ENCODE data around the gene PXDN.
A peak's percentile ranks its signal among the peaks of the same experiment; 100 is the strongest.

PXDN gene

GRCh38 chr2:1663621-1664020 is 80.7 kb downstream of the PXDN start:
- DNase-seq (ENCODE audit: low read depth), result no peak

- no peak for DNase-seq (ENCODE audit: low read depth)
These were observed 81.6 kb downstream of the PXDN start for GRCh38 chr2:1662606-1663180.

- no peak for DNase-seq (ENCODE audit: low read depth)
These were observed 82.3 kb downstream of the PXDN start for GRCh38 chr2:1661891-1662605.

- no peak for DNase-seq (ENCODE audit: low read depth)
These were observed 83.4 kb downstream of the PXDN start for GRCh38 chr2:1660656-1661640.

GRCh38 chr2:1659951-1660565 is 84.3 kb downstream of the PXDN start:
- no peak for DNase-seq (ENCODE audit: low read depth)

- no peak for DNase-seq (ENCODE audit: low read depth)
These were observed 85.7 kb downstream of the PXDN start for GRCh38 chr2:1658394-1659151.

GRCh38 chr2:1656961-1657841 is 87.1 kb downstream of the PXDN start:
- DNase-seq (ENCODE audit: low read depth), result no peak

GRCh38 chr2:1656326-1656960 is 87.9 kb downstream of the PXDN start:
- no peak for DNase-seq (ENCODE audit: low read depth)

GRCh38 chr2:1655461-1655860 is 88.9 kb downstream of the PXDN start:
- no peak for DNase-seq (ENCODE audit: low read depth)

- no peak for DNase-seq (ENCODE audit: low read depth)
These were observed 89.5 kb downstream of the PXDN start for GRCh38 chr2:1654696-1655374.

- DNase-seq (ENCODE audit: low read depth), result peak; percentile 54
These were observed 90.2 kb downstream of the PXDN start for GRCh38 chr2:1653956-1654695.

- no peak for DNase-seq (ENCODE audit: low read depth)
These were observed 92.1 kb downstream of the PXDN start for GRCh38 chr2:1652034-1652790.

- no peak for DNase-seq (ENCODE audit: low read depth)
These were observed 92.9 kb downstream of the PXDN start for GRCh38 chr2:1651121-1652033.

- no peak for DNase-seq (ENCODE audit: low read depth)
These were observed 94.0 kb downstream of the PXDN start for GRCh38 chr2:1650085-1650872.

GRCh38 chr2:1649103-1650084 is 94.9 kb downstream of the PXDN start:
- no peak for DNase-seq (ENCODE audit: low read depth)

Measured in GM04504 (cell line).